Lower lobe of right lung (tissue), 2 donors: ENCODE data around the gene KRTAP22-2. TPM values are rescaled to one million over a fixed set of nuclear protein-coding genes. Genes with fewer than 3 reads are reported as not detected.

ENCODE experiments used
- ATAC-seq, 2 donors: fragments of 200-7000 bp; cut with Tn5 transposase; one replicate each; pipeline ENCODE4 v1.9.1; 2020 to 2022; ENCODE audit warnings: mild to moderate bottlenecking in 2 of 2, moderate library complexity in 2 of 2
- DNase-seq: peaks from one replicate; pipeline ENCODE4 v3.0.0-alpha.2; 2020
- H3K27ac ChIP-seq: fragments of 200-600 bp; one replicate; pipeline ENCODE4 v1.8.0; 2022
- H3K27me3 ChIP-seq: fragments of 200-600 bp; one replicate; pipeline ENCODE4 v1.8.0; 2022; ENCODE audit warnings: low read depth
- H3K36me3 ChIP-seq: fragments of 200-600 bp; one replicate; pipeline ENCODE4 v1.8.0; 2022; ENCODE audit warnings: mild to moderate bottlenecking
- H3K4me1 ChIP-seq: fragments of 200-600 bp; one replicate; pipeline ENCODE4 v1.8.0; 2022
- H3K4me3 ChIP-seq: fragments of 200-600 bp; one replicate; pipeline ENCODE4 v1.8.0; 2022; ENCODE audit warnings: mild to moderate bottlenecking
- H3K9me3 ChIP-seq: fragments of 200-600 bp; one replicate; pipeline ENCODE4 v1.8.0; 2022
- CTCF ChIP-seq: fragments of 200-600 bp; IDR thresholded peaks from one replicate; pipeline ENCODE4 v1.8.0; 2022; ENCODE audit warnings: antibody characterized with exemption, mild to moderate bottlenecking
- intact Hi-C: fragments of 100-400 bp; cut with DNase I; formaldehyde crosslinking; loops from one replicate; pipeline ENCODE4 v1.11.0; 2022
- total RNA-seq: library from RNA; stranded (reverse); fragmentation: NEBNext Ultra II Directional; extraction: Animal tissue kit (Norgen Biotek cat#: 25700); gene quantifications from one replicate; pipeline ENCODE4 v1.2.1, GENCODE V29; 2021
- donor health status: DM: no; HTN: yes; CAD: no; lungs with severe emphysema.

Gene KRTAP22-2
- total RNA-seq, 1 donor from 2014 or later = not detected

- no peak for DNase-seq
- H3K27me3 ChIP-seq = no peaks in the 10 kb centered on the region
- intact Hi-C loops = no loop called here
- no peaks in the 10 kb centered on the region for H3K4me1 ChIP-seq
- H3K4me3 ChIP-seq = no peak within 1 kb of the TSS
- H3K36me3 ChIP-seq = no peaks in the 10 kb centered on the region
- H3K9me3 ChIP-seq = no peaks in the 10 kb centered on the region
- no peak for TF ChIP-seq CTCF
- no peak for ATAC-seq
- no peak within 1 kb of the TSS for H3K27ac ChIP-seq
Observed at GRCh38 chr21:30592140-30592539, 1.9 kb upstream of the KRTAP22-2 start, which contains the start of gene KRTAP6-3. TSS of gene KRTAP6-3 (plus strand) at chr21:30592440. CDS start at chr21:30592446, 6 bp downstream.

GRCh38 chr21:30582870-30583269 is 7.3 kb downstream of the KRTAP22-2 start:
- Histone ChIP-seq H3K9me3 (no peaks in the 10 kb centered on the region), H3K4me3 (no peak overlapping the region), H3K4me1 (no peaks in the 10 kb centered on the region), H3K27ac (no peak overlapping the region), H3K27me3 (no peaks in the 10 kb centered on the region), H3K36me3 (no peaks in the 10 kb centered on the region)
- ATAC-seq (no peak), DNase-seq (no peak)
- TF ChIP-seq CTCF = no peak
- intact Hi-C loops = no loop called here

- Histone ChIP-seq H3K4me1 (no peaks in the 10 kb centered on the region), H3K27ac (no peak overlapping the region), H3K4me3 (no peak overlapping the region), H3K27me3 (no peaks in the 10 kb centered on the region), H3K36me3 (no peaks in the 10 kb centered on the region), H3K9me3 (no peaks in the 10 kb centered on the region)
- ATAC-seq (no peak), DNase-seq (no peak)
- intact Hi-C loops = no loop called here
- no peak for TF ChIP-seq CTCF
Observed at GRCh38 chr21:30580132-30580531, 10.1 kb downstream of the KRTAP22-2 start.

GRCh38 chr21:30579346-30579745 is 10.9 kb downstream of the KRTAP22-2 start:
- H3K36me3 ChIP-seq = no peaks in the 10 kb centered on the region
- ATAC-seq (no peak), DNase-seq (no peak)
- no peak for TF ChIP-seq CTCF
- intact Hi-C loops = no loop called here
- H3K27ac ChIP-seq = no peak overlapping the region
- no peaks in the 10 kb centered on the region for H3K27me3 ChIP-seq
- H3K9me3 ChIP-seq = no peaks in the 10 kb centered on the region
- H3K4me1 ChIP-seq = no peaks in the 10 kb centered on the region
- H3K4me3 ChIP-seq = no peak overlapping the region

- Histone ChIP-seq H3K4me3 (no peak overlapping the region), H3K27me3 (no peaks in the 10 kb centered on the region), H3K9me3 (no peaks in the 10 kb centered on the region), H3K27ac (no peak overlapping the region), H3K36me3 (no peaks in the 10 kb centered on the region), H3K4me1 (no peaks in the 10 kb centered on the region)
- intact Hi-C loops = no loop called here
- no peak for TF ChIP-seq CTCF
- DNase-seq (no peak), ATAC-seq (no peak)
Observed at GRCh38 chr21:30577766-30578165, 12.4 kb downstream of the KRTAP22-2 start.

- H3K4me3 ChIP-seq = no peak overlapping the region
- intact Hi-C loops = no loop called here
- no peaks in the 10 kb centered on the region for H3K36me3 ChIP-seq
- H3K9me3 ChIP-seq = no peaks in the 10 kb centered on the region
- no peak for DNase-seq
- no peak for ATAC-seq
- no peaks in the 10 kb centered on the region for H3K4me1 ChIP-seq
- no peaks in the 10 kb centered on the region for H3K27me3 ChIP-seq
- no peak overlapping the region for H3K27ac ChIP-seq
- no peak for TF ChIP-seq CTCF
Observed at GRCh38 chr21:30567617-30568016, 22.6 kb downstream of the KRTAP22-2 start.
